ENCODE data around the gene STAG3. TPM values are rescaled to one million over a fixed set of nuclear protein-coding genes. Genes with fewer than 3 reads are reported as not detected.
"Not testable (repeated sequence)": the region's sequence is repeated elsewhere in the genome, so short reads cannot be mapped to it uniquely, and the experiment has no call there.

The STAG3 gene
- total and polyA plus RNA-seq, 4 experiments from 2014 or later: 1.6 to 7.7 (median 5.1) TPM

DNA sequence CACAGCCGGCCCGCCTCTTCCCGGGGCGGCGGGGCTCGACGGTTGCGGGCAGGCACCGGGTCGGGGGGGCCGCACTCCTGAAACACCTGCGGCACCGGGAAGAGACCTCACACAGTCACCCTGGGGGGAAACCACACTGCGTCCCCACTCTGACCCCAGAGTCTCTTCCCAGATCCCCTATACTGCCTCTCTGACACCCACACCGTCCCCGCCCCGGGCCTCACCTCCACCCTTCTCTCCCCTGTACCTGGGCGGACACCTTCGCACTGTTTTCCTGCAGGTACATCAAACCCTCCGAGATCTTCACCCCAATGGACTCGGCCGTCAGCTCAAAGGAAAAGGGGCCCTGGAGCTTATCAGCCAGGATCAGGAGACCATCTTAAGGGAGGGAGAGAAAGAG, 5.9 kb upstream of the STAG3 start:
- intact Hi-C loops (cut with micrococcal nuclease): no loop called here
- no peaks in the 10 kb centered on the region for H3K36me3 ChIP-seq (ENCODE audit: insufficient read depth, low read length)
- Mint-ChIP-seq H3K27ac (peak overlapping the region in 5 of 7 donors; percentile 40 to 81 (median 53)), H3K4me1 (peaks cover 37 to 66% (median 50%) of the 10 kb centered on the region in 4 donors), H3K36me3 (peaks cover 0 to 1% of the 10 kb centered on the region in 2 donors), H3K9me3 (no peaks in the 10 kb centered on the region), H3K27me3 (peaks cover 2 to 4% of the 10 kb centered on the region in 2 donors), H3K4me3 (peak overlapping the region; percentile 67 to 89 (median 82))
- ChIA-PET CTCF (ENCODE audit: partially characterized antibody) (interaction anchor here (1.1 to 2.1 kb wide), 2 partner anchors 39 to 46 kb away, joined by 5 to 6 read pairs; no protein-coding TSS in a partner anchor), POLR2A (ENCODE audit: partially characterized antibody) (interaction anchor here (0.9 to 2.4 kb wide), 6 partner anchors 9 to 52 kb away, joined by 3 to 14 read pairs (median 6); partner anchors contain the start of genes LAMTOR4 and TRAPPC14)
- H3K27ac ChIP-seq (ENCODE audit: low read depth, low read length): no peak overlapping the region
- H3K4me1 ChIP-seq (ENCODE audit: insufficient read depth, low read length): peaks cover 52% of the 10 kb centered on the region
- H3K27me3 ChIP-seq (ENCODE audit: insufficient read depth, low read length): no peaks in the 10 kb centered on the region
- no peak overlapping the region for H3K4me3 ChIP-seq (ENCODE audit: low read length in 2 of 2)
- DNase-seq: peak in 1 of 5 donors; percentile 52
- H3K9me3 ChIP-seq (ENCODE audit: control insufficient read depth in 1 of 2, low read length in 2 of 2): no peaks in the 10 kb centered on the region

DNA sequence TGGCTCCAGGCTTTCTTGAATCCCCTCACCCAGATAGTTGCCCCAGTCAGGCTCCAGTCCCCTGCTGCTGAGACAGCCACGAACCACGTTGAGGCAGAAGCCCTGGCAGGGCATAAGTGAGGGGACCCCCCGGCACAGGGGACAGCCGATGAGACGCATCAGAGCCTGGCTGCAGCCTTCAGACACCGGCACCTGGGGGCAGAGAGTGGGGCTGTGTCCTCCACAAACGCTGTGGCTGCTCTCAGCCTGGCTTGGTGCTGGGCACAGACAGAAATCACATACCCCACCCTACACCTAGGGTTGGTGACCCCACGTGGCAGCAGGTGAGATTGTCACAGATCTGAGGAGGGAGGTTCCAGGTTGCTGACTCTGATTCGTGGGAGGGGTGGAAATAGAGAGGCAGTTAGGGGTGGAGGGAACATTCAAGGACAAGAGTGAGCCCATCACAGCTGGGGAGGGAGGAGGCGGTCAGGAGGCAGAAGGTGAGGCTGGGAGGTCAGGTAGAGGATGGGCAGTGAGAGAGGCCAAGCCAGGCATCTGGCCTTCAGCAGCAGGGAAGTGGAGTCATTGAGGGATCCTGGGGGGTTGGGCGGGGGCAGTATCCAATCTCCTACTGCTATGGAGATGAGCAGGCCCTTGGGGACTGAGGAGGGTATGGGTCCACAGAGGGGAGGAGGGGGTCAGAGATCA, 3.8 kb upstream of the STAG3 start:
- H3K4me1 ChIP-seq (ENCODE audit: insufficient read depth, low read length): peaks cover 43% of the 10 kb centered on the region
- Mint-ChIP-seq H3K9me3 (peaks cover 0 to 2% (median 0%) of the 10 kb centered on the region in 8 donors), H3K4me3 (peak overlapping the region in 1 of 8 donors; percentile 6), H3K27me3 (peaks cover 2 to 4% of the 10 kb centered on the region in 2 donors), H3K27ac (peak overlapping the region in 3 of 7 donors; percentile 11 to 58 (median 12)), H3K36me3 (no peaks in the 10 kb centered on the region), H3K4me1 (peaks cover 19 to 54% (median 36%) of the 10 kb centered on the region in 4 donors)
- intact Hi-C loops (cut with micrococcal nuclease): no loop called here
- H3K9me3 ChIP-seq (ENCODE audit: control insufficient read depth in 1 of 2, low read length in 2 of 2): no peaks in the 10 kb centered on the region
- no peaks in the 10 kb centered on the region for H3K27me3 ChIP-seq (ENCODE audit: insufficient read depth, low read length)
- H3K27ac ChIP-seq (ENCODE audit: low read depth, low read length): no peak overlapping the region
- H3K36me3 ChIP-seq (ENCODE audit: insufficient read depth, low read length): no peaks in the 10 kb centered on the region
- no peak for DNase-seq
- POLR2A ChIA-PET (ENCODE audit: partially characterized antibody): no interaction called here
- CTCF ChIA-PET (ENCODE audit: partially characterized antibody): interaction anchor here (2.1 kb wide), 1 partner anchor 44 kb away, joined by 5 read pairs; no protein-coding TSS in a partner anchor
- no peak overlapping the region for H3K4me3 ChIP-seq (ENCODE audit: low read length in 2 of 2)

DNA sequence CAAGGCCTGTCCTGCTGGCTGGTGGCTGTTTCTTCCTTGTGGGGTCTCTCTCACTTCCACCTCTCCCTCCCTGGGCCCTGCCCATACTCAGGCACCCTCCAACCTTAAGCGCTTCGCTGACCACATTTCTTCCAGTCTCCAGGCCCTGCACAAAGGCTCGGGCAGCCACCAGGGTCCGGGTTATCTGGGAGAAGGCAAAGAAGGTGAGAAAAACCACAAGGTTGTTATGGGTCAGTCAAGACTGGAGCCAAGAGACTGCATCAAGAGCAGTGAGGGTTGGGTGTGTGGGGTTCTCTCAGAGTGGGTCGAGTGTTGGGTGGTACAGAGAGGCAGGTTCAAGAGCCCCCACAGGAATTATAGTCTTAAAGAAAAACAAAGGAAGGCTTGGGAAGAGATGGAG, 3.1 kb upstream of the STAG3 start:
- Histone ChIP-seq H3K4me3 (ENCODE audit: low read length in 2 of 2) (no peak overlapping the region), H3K9me3 (ENCODE audit: control insufficient read depth in 1 of 2, low read length in 2 of 2) (no peaks in the 10 kb centered on the region), H3K27ac (ENCODE audit: low read depth, low read length) (no peak overlapping the region), H3K4me1 (ENCODE audit: insufficient read depth, low read length) (peaks cover 36% of the 10 kb centered on the region), H3K36me3 (ENCODE audit: insufficient read depth, low read length) (no peaks in the 10 kb centered on the region), H3K27me3 (ENCODE audit: insufficient read depth, low read length) (no peaks in the 10 kb centered on the region)
- no peaks in the 10 kb centered on the region for H3K36me3 Mint-ChIP-seq
- no peak for DNase-seq
- H3K9me3 Mint-ChIP-seq: peaks cover 0 to 2% (median 0%) of the 10 kb centered on the region in 8 donors
- ChIA-PET CTCF (ENCODE audit: partially characterized antibody) (no interaction called here), POLR2A (ENCODE audit: partially characterized antibody) (interaction anchor here (4.8 kb wide), 1 partner anchor 16 kb away, joined by 30 read pairs; the partner anchor contains the start of gene TRAPPC14)
- peak overlapping the region in 3 of 7 donors; percentile 52 to 68 (median 58) for H3K27ac Mint-ChIP-seq
- intact Hi-C loops (cut with micrococcal nuclease): no loop called here
- peaks cover 19 to 47% (median 31%) of the 10 kb centered on the region in 4 donors for H3K4me1 Mint-ChIP-seq
- H3K4me3 Mint-ChIP-seq: peak overlapping the region in 1 of 8 donors; percentile 55
- peaks cover 2 to 4% of the 10 kb centered on the region in 2 donors for H3K27me3 Mint-ChIP-seq

DNA sequence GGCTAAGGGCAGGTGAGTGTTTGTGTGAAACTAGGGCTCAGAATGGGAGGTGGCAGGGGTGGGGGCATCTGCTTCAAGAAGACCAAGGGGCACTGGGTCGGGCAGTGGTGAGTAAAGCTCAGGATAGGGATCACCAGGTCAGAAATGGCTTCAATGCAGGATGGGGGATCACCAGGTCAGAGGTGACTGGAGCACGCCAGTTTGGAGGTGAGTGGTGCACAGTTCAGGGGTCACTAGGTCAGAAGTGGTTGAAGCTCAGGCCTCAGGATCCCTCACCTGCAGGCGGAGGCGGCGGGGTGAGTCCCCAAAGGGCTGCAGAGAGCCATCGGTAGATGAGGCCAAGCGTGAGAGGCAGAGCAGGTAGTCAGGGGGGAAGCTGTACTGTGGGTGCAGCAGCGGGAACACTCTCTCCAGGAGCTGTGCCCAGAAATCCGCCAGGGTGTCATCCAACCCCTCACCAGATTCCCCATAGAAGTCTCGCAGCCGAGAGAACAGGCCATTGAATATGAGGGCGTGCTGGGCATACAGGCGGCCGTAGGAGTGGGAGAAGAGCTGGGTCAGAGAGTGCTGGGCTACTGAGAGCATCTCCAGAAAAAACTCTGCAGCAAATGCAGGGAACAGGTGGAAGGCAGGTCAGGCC, 2.3 kb upstream of the STAG3 start:
- no peaks in the 10 kb centered on the region for H3K27me3 ChIP-seq (ENCODE audit: insufficient read depth, low read length)
- Mint-ChIP-seq H3K27ac (peak overlapping the region in 6 of 7 donors; percentile 12 to 83 (median 53)), H3K4me1 (peaks cover 20 to 43% (median 29%) of the 10 kb centered on the region in 4 donors), H3K36me3 (no peaks in the 10 kb centered on the region), H3K4me3 (peak overlapping the region in 5 of 8 donors; percentile 51 to 80 (median 63)), H3K27me3 (peaks cover 2 to 3% of the 10 kb centered on the region in 2 donors), H3K9me3 (peaks cover 0 to 2% (median 0%) of the 10 kb centered on the region in 8 donors)
- peaks cover 33% of the 10 kb centered on the region for H3K4me1 ChIP-seq (ENCODE audit: insufficient read depth, low read length)
- H3K27ac ChIP-seq (ENCODE audit: low read depth, low read length): no peak overlapping the region
- no peak for DNase-seq
- H3K9me3 ChIP-seq (ENCODE audit: control insufficient read depth in 1 of 2, low read length in 2 of 2): no peaks in the 10 kb centered on the region
- CTCF ChIA-PET (ENCODE audit: partially characterized antibody): interaction anchor here (2.6 kb wide), 1 partner anchor 10 kb away, joined by 9 read pairs; no protein-coding TSS in a partner anchor
- intact Hi-C loops (cut with micrococcal nuclease): loop anchor here (5.0 kb wide), 1 partner anchor 37 kb away; no protein-coding TSS in a partner anchor
- POLR2A ChIA-PET (ENCODE audit: partially characterized antibody): interaction anchor here (1.0 to 4.8 kb wide), 3 partner anchors 17 to 46 kb away, joined by 4 to 30 read pairs (median 9); partner anchors contain the start of gene TRAPPC14
- no peaks in the 10 kb centered on the region for H3K36me3 ChIP-seq (ENCODE audit: insufficient read depth, low read length)
- H3K4me3 ChIP-seq (ENCODE audit: low read length in 2 of 2): no peak overlapping the region

DNA sequence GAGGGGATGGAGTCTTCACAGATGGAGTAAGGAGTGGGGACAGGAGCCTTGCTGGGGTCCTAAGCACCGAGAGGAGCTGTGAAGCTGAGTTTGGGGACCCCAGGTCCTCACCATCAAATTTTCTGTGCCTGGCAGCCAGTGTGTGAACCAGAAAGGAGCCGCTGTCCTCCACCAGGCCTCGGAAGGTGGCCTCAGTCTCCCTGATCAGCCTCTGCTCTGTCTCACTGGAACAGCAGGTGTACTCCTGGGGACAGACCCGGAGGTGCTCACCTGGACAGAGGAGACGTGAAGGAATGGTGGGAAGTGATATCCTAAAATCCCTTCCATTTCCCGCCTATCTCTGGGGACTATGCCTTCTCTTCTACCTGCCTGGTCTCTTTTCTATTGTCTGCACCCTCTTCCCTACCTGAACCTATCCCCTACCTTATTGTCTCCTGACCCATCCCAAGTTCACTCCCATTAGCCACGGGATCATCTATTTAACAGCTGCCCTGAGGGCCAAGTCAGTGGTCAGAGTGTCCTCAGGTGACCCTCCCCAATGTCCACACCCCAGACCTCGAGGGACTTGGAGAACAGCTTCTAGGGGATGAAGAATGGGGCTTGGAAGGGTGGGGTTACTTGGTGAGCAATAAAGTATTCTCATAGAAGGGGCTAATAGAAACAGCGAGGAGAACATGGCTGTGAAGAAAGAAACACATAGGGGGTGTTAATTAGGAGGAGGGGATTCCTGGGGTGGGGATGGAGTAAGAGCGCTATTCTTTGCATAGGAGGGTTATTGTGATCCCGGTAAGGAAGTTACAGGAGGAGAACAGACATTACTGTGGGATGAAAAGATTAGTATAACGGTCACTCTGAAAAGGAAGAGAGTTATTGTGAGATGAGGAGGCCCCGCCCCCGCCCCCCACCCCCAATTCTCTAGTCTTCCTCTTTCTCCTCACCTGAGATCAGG, 1.3 kb upstream of the STAG3 start:
- no peaks in the 10 kb centered on the region for H3K9me3 ChIP-seq (ENCODE audit: control insufficient read depth in 1 of 2, low read length in 2 of 2)
- H3K36me3 ChIP-seq (ENCODE audit: insufficient read depth, low read length): no peaks in the 10 kb centered on the region
- H3K4me1 ChIP-seq (ENCODE audit: insufficient read depth, low read length): peaks cover 32% of the 10 kb centered on the region
- ChIA-PET POLR2A (ENCODE audit: partially characterized antibody) (interaction anchor here (0.5 to 4.8 kb wide), 13 partner anchors 9 to 257 kb away, joined by 3 to 35 read pairs (median 4); partner anchors contain the start of genes GAL3ST4, LAMTOR4 and TRAPPC14), CTCF (ENCODE audit: partially characterized antibody) (interaction anchor here (1.0 to 2.6 kb wide), 5 partner anchors 8 to 46 kb away, joined by 3 to 9 read pairs (median 6); partner anchors contain the start of gene GAL3ST4)
- intact Hi-C loops (cut with micrococcal nuclease): loop anchor here (1.0 to 5.0 kb wide), 4 partner anchors 8 to 36 kb away; partner anchors contain the start of genes GAL3ST4, LAMTOR4 and TRAPPC14
- H3K9me3 Mint-ChIP-seq: peaks cover 0 to 2% (median 0%) of the 10 kb centered on the region in 8 donors
- H3K4me3 ChIP-seq (ENCODE audit: low read length in 2 of 2): peak overlapping the region in 1 of 2 donors; percentile 41
- no peak for DNase-seq
- peaks cover 22 to 46% (median 30%) of the 10 kb centered on the region in 4 donors for H3K4me1 Mint-ChIP-seq
- H3K36me3 Mint-ChIP-seq: no peaks in the 10 kb centered on the region
- peaks cover 0 to 2% of the 10 kb centered on the region in 2 donors for H3K27me3 Mint-ChIP-seq
- H3K27me3 ChIP-seq (ENCODE audit: insufficient read depth, low read length): no peaks in the 10 kb centered on the region
- H3K4me3 Mint-ChIP-seq: peak overlapping the region; percentile 66 to 83 (median 80)
- H3K27ac ChIP-seq (ENCODE audit: low read depth, low read length): no peak overlapping the region
- peak overlapping the region; percentile 62 to 91 (median 72) for H3K27ac Mint-ChIP-seq

GRCh38 chr7:100180084-100180483, 2.4 kb downstream of the STAG3 start:
- Mint-ChIP-seq H3K27ac (peak overlapping the region in 4 of 7 donors; percentile 29 to 79 (median 50)), H3K4me3 (peak overlapping the region in 3 of 8 donors; percentile 45 to 66 (median 47)), H3K4me1 (peaks cover 24 to 51% (median 39%) of the 10 kb centered on the region in 4 donors)
- ChIA-PET POLR2A (ENCODE audit: partially characterized antibody) (interaction anchor here (0.8 to 1.0 kb wide), 2 partner anchors 32 to 92 kb away, joined by 3 read pairs; partner anchors contain the start of gene LAMTOR4), CTCF (ENCODE audit: partially characterized antibody) (interaction anchor here (1.0 to 2.5 kb wide), 7 partner anchors 10 to 227 kb away, joined by 3 to 11 read pairs (median 3); no protein-coding TSS in a partner anchor)
- H3K27ac ChIP-seq (ENCODE audit: low read depth, low read length); DNase-seq; H3K36me3 ChIP-seq (ENCODE audit: insufficient read depth, low read length); H3K27me3 ChIP-seq (ENCODE audit: insufficient read depth, low read length); intact Hi-C loops (cut with micrococcal nuclease); H3K36me3 Mint-ChIP-seq; H3K9me3 ChIP-seq (ENCODE audit: control insufficient read depth in 1 of 2, low read length in 2 of 2); H3K27me3 Mint-ChIP-seq; H3K4me3 ChIP-seq (ENCODE audit: low read length in 2 of 2); H3K9me3 Mint-ChIP-seq: not testable (repeated sequence)
- peaks cover 30% of the 10 kb centered on the region for H3K4me1 ChIP-seq (ENCODE audit: insufficient read depth, low read length)
